Left ventricle myocardium inferior (tissue), 1 donor: Measurements from ENCODE around the gene ECSIT. TPM values are rescaled to one million over a fixed set of nuclear protein-coding genes. Genes with fewer than 3 reads are reported as not detected.
"Not testable (repeated sequence)": the region's sequence is repeated elsewhere in the genome, so short reads cannot be mapped to it uniquely, and the experiment has no call there.

Experiments used
- DNase-seq: peaks from one replicate; pipeline ENCODE4 v3.0.0-alpha.2; 2020
- H3K27ac ChIP-seq: fragments of 200-600 bp; replicated peaks from 2 replicates; pipeline ENCODE4 v1.8.0; 2021
- H3K27me3 ChIP-seq: fragments of 200-600 bp; 2 replicates; pipeline ENCODE4 v1.8.0; 2021; ENCODE audit warnings: low read depth
- H3K36me3 ChIP-seq: fragments of 200-600 bp; 2 replicates; pipeline ENCODE4 v1.8.0; 2021
- H3K4me1 ChIP-seq: fragments of 200-600 bp; 2 replicates; pipeline ENCODE4 v1.8.0; 2021
- H3K4me3 ChIP-seq: fragments of 200-600 bp; 2 replicates; pipeline ENCODE4 v1.8.0; 2021; ENCODE audit warnings: mild to moderate bottlenecking, moderate library complexity
- H3K9me3 ChIP-seq: fragments of 200-600 bp; replicated peaks from 2 replicates; pipeline ENCODE4 v1.8.0; 2021
- intact Hi-C: fragments of 100-400 bp; cut with micrococcal nuclease; formaldehyde crosslinking; loops from one replicate; pipeline ENCODE4 v1.11.0; 2022
- total RNA-seq: library from RNA; stranded (reverse); fragmentation: NEBNext Ultra II Directional; extraction: Animal tissue kit (Norgen Biotek cat#: 25700); gene quantifications from one replicate; pipeline ENCODE4 v1.2.1, GENCODE V29; 2021
- TF ChIP-seq, protein P1 (sequence below): fragments of 200-600 bp; IDR thresholded peaks from 2 replicates; pipeline ENCODE4 v1.8.0; 2021; ENCODE audit warnings: antibody characterized with exemption, mild to moderate bottlenecking, borderline replicate concordance
- donor health status: DM: no; HTN: yes; CAD: no; lungs with severe emphysema.

ECSIT gene
- total RNA-seq, 1 donor from 2014 or later = 167 TPM

DNA sequence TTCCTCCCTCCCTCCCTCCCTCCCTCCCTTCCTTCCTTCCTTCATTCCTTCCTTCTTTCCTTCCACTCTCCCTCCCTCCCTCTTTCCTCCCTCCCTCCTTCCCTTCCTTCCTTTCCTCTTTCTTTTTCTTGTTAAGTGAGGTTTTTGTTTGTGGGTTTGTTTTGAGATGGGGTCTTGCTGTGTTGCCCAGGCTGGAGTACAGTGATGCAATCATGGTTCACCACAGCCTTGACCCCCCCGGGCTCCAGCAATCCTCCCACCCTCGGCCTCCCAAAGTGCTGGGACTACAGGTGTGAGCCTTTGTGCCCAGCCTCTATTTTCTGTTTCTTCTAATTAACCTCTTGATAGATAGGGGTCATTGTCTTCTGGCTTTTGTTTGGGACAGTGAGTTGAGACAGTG is 67.5 kb downstream of the ECSIT start:
- H3K4me1 ChIP-seq = no peaks in the 10 kb centered on the region
- H3K9me3 ChIP-seq = no peaks in the 10 kb centered on the region
- H3K27ac ChIP-seq = no peak overlapping the region
- DNase-seq = no peak
- peaks cover 52% of the 10 kb centered on the region for H3K27me3 ChIP-seq
- H3K36me3 ChIP-seq = no peaks in the 10 kb centered on the region
- TF ChIP-seq, protein P1, sequence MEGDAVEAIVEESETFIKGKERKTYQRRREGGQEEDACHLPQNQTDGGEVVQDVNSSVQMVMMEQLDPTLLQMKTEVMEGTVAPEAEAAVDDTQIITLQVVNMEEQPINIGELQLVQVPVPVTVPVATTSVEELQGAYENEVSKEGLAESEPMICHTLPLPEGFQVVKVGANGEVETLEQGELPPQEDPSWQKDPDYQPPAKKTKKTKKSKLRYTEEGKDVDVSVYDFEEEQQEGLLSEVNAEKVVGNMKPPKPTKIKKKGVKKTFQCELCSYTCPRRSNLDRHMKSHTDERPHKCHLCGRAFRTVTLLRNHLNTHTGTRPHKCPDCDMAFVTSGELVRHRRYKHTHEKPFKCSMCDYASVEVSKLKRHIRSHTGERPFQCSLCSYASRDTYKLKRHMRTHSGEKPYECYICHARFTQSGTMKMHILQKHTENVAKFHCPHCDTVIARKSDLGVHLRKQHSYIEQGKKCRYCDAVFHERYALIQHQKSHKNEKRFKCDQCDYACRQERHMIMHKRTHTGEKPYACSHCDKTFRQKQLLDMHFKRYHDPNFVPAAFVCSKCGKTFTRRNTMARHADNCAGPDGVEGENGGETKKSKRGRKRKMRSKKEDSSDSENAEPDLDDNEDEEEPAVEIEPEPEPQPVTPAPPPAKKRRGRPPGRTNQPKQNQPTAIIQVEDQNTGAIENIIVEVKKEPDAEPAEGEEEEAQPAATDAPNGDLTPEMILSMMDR = no peak
- no peak overlapping the region for H3K4me3 ChIP-seq
- intact Hi-C loops = no loop called here

DNA sequence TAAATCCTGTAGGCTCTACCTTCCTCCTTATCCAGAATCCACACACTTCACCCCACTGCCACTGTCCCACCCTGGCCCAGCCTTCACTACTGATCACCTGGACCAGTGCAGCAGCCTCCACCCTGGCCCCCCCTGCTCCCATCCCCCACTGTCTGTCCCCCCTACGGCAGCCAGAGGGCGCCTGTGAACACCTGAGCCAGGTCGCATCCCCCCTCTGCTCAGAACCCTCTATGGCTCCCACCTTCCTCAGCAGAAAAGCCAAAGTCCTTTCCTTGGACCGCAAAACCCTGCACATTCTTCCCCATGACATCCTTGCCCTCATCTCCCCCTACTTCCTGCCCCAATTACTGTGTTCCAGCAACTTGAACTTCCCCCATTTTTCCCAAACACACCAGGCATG is 68.7 kb downstream of the ECSIT start:
- TF ChIP-seq, protein P1 = peak; percentile 23
- H3K4me1 ChIP-seq = no peaks in the 10 kb centered on the region
- H3K27me3 ChIP-seq = peaks cover 49% of the 10 kb centered on the region
- H3K9me3 ChIP-seq = no peaks in the 10 kb centered on the region
- no peak overlapping the region for H3K4me3 ChIP-seq
- DNase-seq = no peak
- intact Hi-C loops = no loop called here
- no peak overlapping the region for H3K27ac ChIP-seq
- no peaks in the 10 kb centered on the region for H3K36me3 ChIP-seq

DNA sequence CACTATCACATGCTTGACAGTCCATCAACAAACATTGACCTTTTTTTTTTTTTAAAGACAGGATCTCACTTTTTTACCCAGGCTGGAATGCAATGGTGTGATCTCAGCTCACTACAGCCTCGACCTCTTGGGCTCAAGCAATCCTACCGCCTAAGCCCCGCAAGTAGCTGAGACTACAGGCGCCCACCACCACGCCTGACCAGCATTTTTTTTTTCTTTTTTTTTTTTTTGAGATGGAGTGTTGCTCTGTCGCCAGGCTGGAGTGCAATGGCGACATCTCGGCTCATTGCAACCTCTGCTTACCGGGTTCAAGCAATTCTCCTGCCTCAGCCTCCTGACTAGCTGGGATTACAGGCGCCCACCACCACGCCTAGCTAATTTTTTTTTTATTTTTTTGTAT is 70.0 kb downstream of the ECSIT start:
- H3K4me1 ChIP-seq, H3K4me3 ChIP-seq, DNase-seq, H3K9me3 ChIP-seq, H3K27ac ChIP-seq, H3K36me3 ChIP-seq, intact Hi-C loops: not testable (repeated sequence)
- peaks cover 52% of the 10 kb centered on the region for H3K27me3 ChIP-seq

DNA sequence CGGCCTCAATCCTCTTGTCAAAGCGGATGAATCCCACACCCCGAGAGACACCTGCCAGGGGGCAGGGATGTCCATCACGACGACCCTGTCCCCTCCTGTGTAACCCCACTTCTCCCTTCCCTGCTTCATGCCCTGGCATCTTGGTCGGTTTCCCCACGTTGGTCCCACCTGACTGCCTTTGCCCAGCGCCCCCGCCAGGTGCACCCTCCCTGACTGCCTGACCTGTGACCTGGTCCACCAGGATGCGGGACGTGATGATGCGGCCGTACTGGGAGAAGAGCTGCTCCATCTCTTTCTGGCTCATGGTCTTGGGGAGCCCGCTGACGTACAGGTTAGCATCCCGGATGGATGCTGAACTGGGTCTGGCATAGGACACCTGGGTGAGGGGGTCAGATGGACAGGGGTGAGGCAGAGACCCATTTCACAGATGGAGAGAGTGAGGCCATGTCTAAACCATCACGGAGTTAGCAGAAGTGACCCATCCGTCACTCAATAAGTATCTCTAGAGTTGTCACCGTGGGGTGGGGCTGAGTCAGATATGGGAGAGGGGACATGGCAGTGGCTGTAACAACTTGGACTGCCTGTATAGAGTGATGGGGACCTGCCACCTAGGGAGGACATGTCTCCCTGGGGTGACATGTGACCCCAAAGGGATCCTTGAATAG is 70.6 kb downstream of the ECSIT start:
- no peaks in the 10 kb centered on the region for H3K4me1 ChIP-seq
- H3K4me3 ChIP-seq = no peak overlapping the region
- no peaks in the 10 kb centered on the region for H3K36me3 ChIP-seq
- DNase-seq = no peak
- TF ChIP-seq, protein P1 = no peak
- H3K27me3 ChIP-seq = peaks cover 56% of the 10 kb centered on the region
- intact Hi-C loops = no loop called here
- no peaks in the 10 kb centered on the region for H3K9me3 ChIP-seq
- no peak overlapping the region for H3K27ac ChIP-seq

DNA sequence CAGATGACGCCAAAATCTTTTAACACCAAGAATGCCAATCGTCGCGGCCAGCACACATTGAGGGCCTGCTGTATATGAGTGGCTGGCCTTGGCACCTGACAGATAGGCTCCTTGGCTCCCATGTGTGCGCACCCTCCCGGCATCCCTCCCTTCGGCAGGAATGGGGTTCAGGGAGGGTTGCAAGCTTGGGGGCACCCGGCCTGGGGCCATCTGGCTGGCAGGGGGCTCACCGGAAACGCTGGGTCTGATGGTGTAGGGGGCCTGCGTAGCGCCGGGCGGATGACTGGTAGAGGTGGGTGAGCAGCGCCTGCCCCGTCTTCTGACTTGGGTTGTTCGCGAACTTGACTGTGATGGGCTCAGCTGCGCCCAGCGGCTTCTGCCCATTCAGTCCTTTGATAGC is 71.1 kb downstream of the ECSIT start:
- intact Hi-C loops = no loop called here
- no peak for DNase-seq
- Histone ChIP-seq H3K4me3 (no peak overlapping the region), H3K4me1 (no peaks in the 10 kb centered on the region), H3K27ac (no peak overlapping the region), H3K36me3 (no peaks in the 10 kb centered on the region), H3K9me3 (no peaks in the 10 kb centered on the region), H3K27me3 (peaks cover 61% of the 10 kb centered on the region)
- TF ChIP-seq, protein P1 = no peak

- no peak for DNase-seq
- Histone ChIP-seq H3K9me3 (no peaks in the 10 kb centered on the region), H3K4me1 (no peaks in the 10 kb centered on the region), H3K27me3 (peaks cover 68% of the 10 kb centered on the region), H3K4me3 (no peak overlapping the region), H3K36me3 (no peaks in the 10 kb centered on the region), H3K27ac (no peak overlapping the region)
- intact Hi-C loops = no loop called here
- TF ChIP-seq, protein P1 = no peak
These were observed 71.8 kb downstream of the ECSIT start for GRCh38 chr19:11457115-11457514.
